GM12892 (cell line): Measurements from ENCODE around the gene GLTP.

ENCODE experiments used
- DNase-seq: peaks from one replicate; pipeline ENCODE4 v3.0.0; 2011; ENCODE audit not compliant: insufficient read length
- FAIRE-seq: peaks from 2 replicates; lab custom pipeline; 2011; peaks lifted over from hg19 to GRCh38; lab: Jason Lieb, UNC
- POLR2A ChIP-seq: IDR thresholded peaks from 2 replicates; pipeline ENCODE4 v1.6.1; 2011; ENCODE audit warnings: low read depth, low read length, control low read depth
- POLR2AphosphoS5 ChIP-seq: IDR thresholded peaks from 2 replicates; pipeline ENCODE4 v1.6.1; 2011; ENCODE audit warnings: low read depth, low read length, control low read depth
- TAF1 ChIP-seq: IDR thresholded peaks from 2 replicates; pipeline ENCODE4 v1.6.1; 2011; ENCODE audit warnings: low read depth, mild to moderate bottlenecking, control low read depth, low read length, borderline replicate concordance

GLTP gene

GRCh38 chr12:109919456-109919855 is 39.1 kb upstream of the GLTP start:
- TF ChIP-seq POLR2AphosphoS5: no peak
- TF ChIP-seq POLR2A: no peak
- TF ChIP-seq TAF1: no peak
- FAIRE-seq (no peak), DNase-seq (no peak)

GRCh38 chr12:109916045-109916444 is 35.7 kb upstream of the GLTP start:
- no peak for FAIRE-seq
- TF ChIP-seq TAF1 (no peak), POLR2AphosphoS5 (no peak), POLR2A (no peak)
- no peak for DNase-seq

GRCh38 chr12:109915171-109916040 is 35.1 kb upstream of the GLTP start:
- no peak for TF ChIP-seq TAF1
- TF ChIP-seq POLR2A: no peak
- no peak for FAIRE-seq
- no peak for DNase-seq

- TF ChIP-seq POLR2A: no peak
- no peak for TF ChIP-seq POLR2AphosphoS5
- TF ChIP-seq TAF1: no peak
- FAIRE-seq (no peak), DNase-seq (no peak)
Observed at GRCh38 chr12:109914461-109914860, 34.1 kb upstream of the GLTP start.

GRCh38 chr12:109912855-109913321 is 32.5 kb upstream of the GLTP start:
- no peak for FAIRE-seq
- DNase-seq: no peak
- no peak for TF ChIP-seq TAF1
- no peak for TF ChIP-seq POLR2A
- TF ChIP-seq POLR2AphosphoS5: no peak

GRCh38 chr12:109910969-109911348 is 30.6 kb upstream of the GLTP start:
- DNase-seq (no peak), FAIRE-seq (no peak)
- no peak for TF ChIP-seq TAF1
- TF ChIP-seq POLR2AphosphoS5: no peak
- TF ChIP-seq POLR2A: no peak

GRCh38 chr12:109910254-109910968 is 30.1 kb upstream of the GLTP start:
- TF ChIP-seq TAF1 (no peak), POLR2AphosphoS5 (no peak), POLR2A (no peak)
- DNase-seq (no peak), FAIRE-seq (no peak)

- no peak for DNase-seq
- no peak for TF ChIP-seq POLR2AphosphoS5
- TF ChIP-seq TAF1: no peak
- TF ChIP-seq POLR2A: no peak
- no peak for FAIRE-seq
Observed at GRCh38 chr12:109905301-109905700, 25.0 kb upstream of the GLTP start.

- DNase-seq (no peak), FAIRE-seq (no peak)
- TF ChIP-seq POLR2A (no peak), POLR2AphosphoS5 (no peak), TAF1 (no peak)
Observed at GRCh38 chr12:109902891-109903418, 22.6 kb upstream of the GLTP start.

- no peak for DNase-seq
- FAIRE-seq: peak; percentile 14
- TF ChIP-seq POLR2A (no peak), POLR2AphosphoS5 (no peak), TAF1 (no peak)
Observed at GRCh38 chr12:109900752-109901580, 20.6 kb upstream of the GLTP start.
